Measurements from ENCODE around the gene DSCAM. TPM values are rescaled to one million over a fixed set of nuclear protein-coding genes. Genes with fewer than 3 reads are reported as not detected.

DSCAM gene
- under 0.01 TPM in 1 of 2 replicates, not detected in the other for total RNA-seq

GRCh38 chr21:40846587-40847411, at the start of gene DSCAM:
DSCAM (minus strand) TSS chr21:40847158; CDS start chr21:40846661, 497 bp downstream.

Data from bronchus fibroblast of lung (primary cell).